H9 (cell line): ENCODE results near the gene ARHGEF7. TPM values are rescaled to one million over a fixed set of nuclear protein-coding genes. Genes with fewer than 3 reads are reported as not detected.

Experiments used
- DNase-seq: peaks from one replicate; pipeline ENCODE4 v3.0.0-alpha.2; 2017
- H2AFZ ChIP-seq: one replicate; pipeline ENCODE4 v1.6.1; 2013; ENCODE audit warnings: mild to moderate bottlenecking, low read length, control low read depth, moderate library complexity
- H2AK5ac ChIP-seq: 2 replicates; pipeline ENCODE4 v1.6.1; 2013; ENCODE audit warnings: low read length, control low read depth, mixed read lengths; ENCODE audit not compliant: insufficient read length
- H2BK120ac ChIP-seq: one replicate; pipeline ENCODE4 v1.6.1; 2013; ENCODE audit warnings: low read depth, mild to moderate bottlenecking, low read length, control low read depth, inconsistent platforms; ENCODE audit not compliant: poor library complexity, severe bottlenecking
- H2BK12ac ChIP-seq: 2 replicates; pipeline ENCODE4 v1.6.1; 2013; ENCODE audit warnings: low read length, control low read depth, mixed read lengths, low read depth; ENCODE audit not compliant: insufficient read length
- H2BK15ac ChIP-seq: 2 replicates; pipeline ENCODE4 v1.6.1; 2013; ENCODE audit warnings: low read depth, low read length, control low read depth
- H2BK20ac ChIP-seq: one replicate; pipeline ENCODE4 v1.6.1; 2013; ENCODE audit warnings: low read depth, mild to moderate bottlenecking, low read length, control low read depth, inconsistent platforms; ENCODE audit not compliant: poor library complexity, severe bottlenecking
- H2BK5ac ChIP-seq: 2 replicates; pipeline ENCODE4 v1.6.1; 2013; ENCODE audit warnings: low read length, control low read depth, mixed read lengths; ENCODE audit not compliant: insufficient read length
- H3K14ac ChIP-seq: 2 replicates; pipeline ENCODE4 v1.6.1; 2013; ENCODE audit warnings: low read length, control low read depth; ENCODE audit not compliant: insufficient read depth
- H3K18ac ChIP-seq: 2 replicates; pipeline ENCODE4 v1.6.1; 2013; ENCODE audit warnings: low read depth, mild to moderate bottlenecking, mixed read lengths, low read length, control low read depth; ENCODE audit not compliant: insufficient read length
- H3K23ac ChIP-seq: 2 replicates; pipeline ENCODE4 v1.6.1; 2013; ENCODE audit warnings: low read length, control low read depth, mixed read lengths, low read depth; ENCODE audit not compliant: insufficient read length
- H3K23me2 ChIP-seq: 2 replicates; pipeline ENCODE4 v1.6.1; 2013; ENCODE audit warnings: low read depth, mild to moderate bottlenecking, mixed read lengths, low read length, control low read depth; ENCODE audit not compliant: insufficient read length, poor library complexity, severe bottlenecking
- H3K27ac ChIP-seq: 2 replicates; pipeline ENCODE4 v1.5.1; 2013; ENCODE audit warnings: low read length, control low read depth, mixed read lengths, low read depth; ENCODE audit not compliant: insufficient read length
- H3K27me3 ChIP-seq: 2 replicates; pipeline ENCODE4 v1.6.1; 2013; ENCODE audit warnings: low read length, control low read depth, inconsistent platforms; ENCODE audit not compliant: insufficient read depth
- H3K4ac ChIP-seq: 2 replicates; pipeline ENCODE4 v1.6.1; 2013; ENCODE audit warnings: low read depth, mild to moderate bottlenecking, control low read depth, inconsistent platforms, low read length, moderate library complexity
- H3K4me1 ChIP-seq: 2 replicates; pipeline ENCODE4 v1.6.1; 2013; ENCODE audit warnings: low read length, control low read depth, inconsistent platforms; ENCODE audit not compliant: insufficient read depth
- H3K4me2 ChIP-seq: 2 replicates; pipeline ENCODE4 v1.6.1; 2013; ENCODE audit warnings: low read length, control low read depth, mixed read lengths; ENCODE audit not compliant: insufficient read length, insufficient read depth
- H3K56ac ChIP-seq: 2 replicates; pipeline ENCODE4 v1.6.1; 2013; ENCODE audit warnings: low read depth, mild to moderate bottlenecking, mixed read lengths, low read length, control low read depth; ENCODE audit not compliant: insufficient read length
- H3K79me1 ChIP-seq: 2 replicates; pipeline ENCODE4 v1.6.1; 2013; ENCODE audit warnings: low read depth, mild to moderate bottlenecking, moderate library complexity, low read length, control low read depth, inconsistent platforms; ENCODE audit not compliant: insufficient read depth, poor library complexity, severe bottlenecking
- H3K79me2 ChIP-seq: 2 replicates; pipeline ENCODE4 v1.6.1; 2013; ENCODE audit warnings: low read length, control low read depth, inconsistent platforms; ENCODE audit not compliant: insufficient read depth
- H3K9ac ChIP-seq: 2 replicates; pipeline ENCODE4 v1.6.1; 2013; ENCODE audit warnings: low read length, control low read depth, mixed read lengths; ENCODE audit not compliant: insufficient read length; ENCODE audit errors: extremely low read depth
- H3K9me3 ChIP-seq: one replicate; pipeline ENCODE4 v1.6.1; 2013; ENCODE audit warnings: low read depth, low read length, inconsistent platforms; ENCODE audit not compliant: control insufficient read depth
- H3T11ph ChIP-seq: one replicate; pipeline ENCODE4 v1.6.1; 2013; ENCODE audit warnings: mild to moderate bottlenecking, low read length, control low read depth, inconsistent platforms
- H4K20me1 ChIP-seq: one replicate; pipeline ENCODE4 v1.6.1; 2013; ENCODE audit not compliant: control insufficient read depth, insufficient read length, insufficient read depth
- H4K5ac ChIP-seq: 2 replicates; pipeline ENCODE4 v1.6.1; 2013; ENCODE audit warnings: low read depth, mild to moderate bottlenecking, mixed read lengths, low read length, control low read depth; ENCODE audit not compliant: insufficient read length
- H4K8ac ChIP-seq: replicated peaks from 2 replicates; pipeline ENCODE4 v1.6.1; 2013; ENCODE audit warnings: low read length, control low read depth, mixed read lengths, low read depth; ENCODE audit not compliant: insufficient read length
- H4K91ac ChIP-seq: 2 replicates; pipeline ENCODE4 v1.6.1; 2013; ENCODE audit warnings: low read depth, mild to moderate bottlenecking, moderate library complexity, mixed read lengths, low read length, control low read depth; ENCODE audit not compliant: insufficient read length
- H3K27ac Mint-ChIP-seq, 3 experiments: 2 replicates in 2 of 3; 3 replicates in 1 of 3; pipeline ENCODE4 v1.8.0; 2020 to 2021; ENCODE audit warnings: mixed read lengths in 3 of 3, mild to moderate bottlenecking in 1 of 3, moderate library complexity in 1 of 3
- H3K27me3 Mint-ChIP-seq: 2 replicates; pipeline ENCODE4 v1.8.0; 2021; ENCODE audit warnings: low read depth, mild to moderate bottlenecking, moderate library complexity, mixed read lengths
- H3K36me3 Mint-ChIP-seq, 3 experiments: 2 replicates in 2 of 3; 3 replicates in 1 of 3; pipeline ENCODE4 v1.8.0; 2020 to 2021; ENCODE audit warnings: low read depth in 3 of 3, mixed read lengths in 3 of 3; ENCODE audit not compliant: insufficient read depth in 1 of 3
- H3K4me1 Mint-ChIP-seq, 2 experiments: 2 replicates each; pipeline ENCODE4 v1.8.0; 2020; ENCODE audit warnings: mixed read lengths in 2 of 2
- H3K4me3 Mint-ChIP-seq, 2 experiments: 2 replicates in 1 of 2; 3 replicates in 1 of 2; pipeline ENCODE4 v1.8.0; 2020 to 2021; ENCODE audit warnings: mild to moderate bottlenecking in 2 of 2, mixed read lengths in 2 of 2, moderate library complexity in 1 of 2
- H3K9me3 Mint-ChIP-seq, 2 experiments: 2 replicates in 1 of 2; 3 replicates in 1 of 2; pipeline ENCODE4 v1.8.0; 2020; ENCODE audit warnings: mild to moderate bottlenecking in 2 of 2, mixed read lengths in 2 of 2, moderate library complexity in 1 of 2
- CTCF ChIP-seq: fragments of 200-600 bp; sonication (generic); conservative IDR thresholded peaks from 3 replicates; pipeline ENCODE4 v1.8.0; 2021; ENCODE audit warnings: antibody characterized with exemption, mild to moderate bottlenecking
- whole genome bisulfite sequencing: extraction: QIAGEN DNeasy Blood & Tissue Kit; methylation state at CpG from one replicate; pipeline ENCODE4 v1.1.7; 2013; ENCODE audit warnings: missing lambda C conversion rate, low lambda C conversion rate, mixed read lengths; ENCODE audit not compliant: insufficient read length; ENCODE audit errors: extremely low coverage; 5-methylcytosine and 5-hydroxymethylcytosine counted together
- total RNA-seq: library from RNA; stranded (reverse); gene quantifications from 2 replicates; pipeline ENCODE4 v1.2.1, GENCODE V29; 2021

ARHGEF7 gene
- total RNA-seq, 1 experiment from 2014 or later, result 51.9 TPM

GRCh38 chr13:111296417-111296816 is 181.3 kb downstream of the ARHGEF7 start:
- H2BK20ac ChIP-seq, result no peak overlapping the region
- no peak overlapping the region for H3K18ac ChIP-seq
- Mint-ChIP-seq H3K27ac (no peak overlapping the region), H3K36me3 (peaks cover 7 to 33% (median 22%) of the 10 kb centered on the region in 3 experiments; a peak in 6 of 7 replicates), H3K27me3 (no peaks in the 10 kb centered on the region), H3K4me1 (no peaks in the 10 kb centered on the region), H3K4me3 (no peak overlapping the region), H3K9me3 (no peaks in the 10 kb centered on the region)
- no peak overlapping the region for H3K14ac ChIP-seq
- no peak overlapping the region for H4K5ac ChIP-seq
- H4K20me1 ChIP-seq, result no peaks in the 10 kb centered on the region
- H3K79me2 ChIP-seq, result no peaks in the 10 kb centered on the region
- H3K23me2 ChIP-seq, result no peaks in the 10 kb centered on the region
- H3K4me1 ChIP-seq, result no peaks in the 10 kb centered on the region
- H3K4me2 ChIP-seq, result no peak overlapping the region
- H3K79me1 ChIP-seq, result no peaks in the 10 kb centered on the region
- WGBS, result no CpG with 5 or more reads among the region's 6 CpGs
- no peak for TF ChIP-seq CTCF
- no peak overlapping the region for H2BK120ac ChIP-seq
- H4K91ac ChIP-seq, result no peak overlapping the region
- H2AK5ac ChIP-seq, result no peak overlapping the region
- H3K23ac ChIP-seq, result no peak overlapping the region
- H3K27me3 ChIP-seq, result no peaks in the 10 kb centered on the region
- no peak overlapping the region for H3K56ac ChIP-seq
- no peak overlapping the region for H3T11ph ChIP-seq
- no peak overlapping the region for H2BK12ac ChIP-seq
- H3K9me3 ChIP-seq, result no peaks in the 10 kb centered on the region
- H3K27ac ChIP-seq, result no peak overlapping the region
- H3K9ac ChIP-seq, result no peak overlapping the region
- DNase-seq, result no peak
- no peak overlapping the region for H4K8ac ChIP-seq
- H2BK15ac ChIP-seq, result no peak overlapping the region
- H3K4ac ChIP-seq, result no peak overlapping the region
- no peak overlapping the region for H2AFZ ChIP-seq
- H2BK5ac ChIP-seq, result no peak overlapping the region
